Glutamatergic neuron (in vitro differentiated cells): ENCODE results near the gene CA5A. TPM values are rescaled to one million over a fixed set of nuclear protein-coding genes. Genes with fewer than 3 reads are reported as not detected.
A peak's percentile ranks its signal among the peaks of the same experiment; 100 is the strongest.

Experiments
- DNase-seq: peaks from one replicate; pipeline ENCODE4 v3.0.0; 2022
- H3K27ac Mint-ChIP-seq: one replicate; pipeline ENCODE4 v1.8.0; 2020; ENCODE audit warnings: mild to moderate bottlenecking, mixed read lengths, inconsistent platforms; ENCODE audit not compliant: unreplicated experiment
- H3K27me3 Mint-ChIP-seq: one replicate; pipeline ENCODE4 v1.8.0; 2020; ENCODE audit warnings: mild to moderate bottlenecking, moderate library complexity, mixed read lengths, inconsistent platforms; ENCODE audit not compliant: unreplicated experiment
- H3K36me3 Mint-ChIP-seq: one replicate; pipeline ENCODE4 v1.8.0; 2020; ENCODE audit warnings: mild to moderate bottlenecking, mixed read lengths, inconsistent platforms; ENCODE audit not compliant: unreplicated experiment
- H3K4me1 Mint-ChIP-seq: one replicate; pipeline ENCODE4 v1.8.0; 2020; ENCODE audit warnings: mild to moderate bottlenecking, low read depth, mixed read lengths, inconsistent platforms; ENCODE audit not compliant: unreplicated experiment
- H3K4me3 Mint-ChIP-seq: one replicate; pipeline ENCODE4 v1.8.0; 2020; ENCODE audit warnings: mild to moderate bottlenecking, mixed read lengths, inconsistent platforms; ENCODE audit not compliant: unreplicated experiment
- H3K9me3 Mint-ChIP-seq: one replicate; pipeline ENCODE4 v1.8.0; 2020; ENCODE audit warnings: mild to moderate bottlenecking, moderate library complexity, mixed read lengths, inconsistent platforms; ENCODE audit not compliant: unreplicated experiment
- total RNA-seq: library from RNA; stranded (reverse); fragmentation: NEBNext Ultra II Directional; extraction: Animal tissue kit (Norgen Biotek cat#: 25700); gene quantifications from one replicate; pipeline ENCODE4 v1.2.1, GENCODE V29; 2021; ENCODE audit not compliant: unreplicated experiment
- TF ChIP-seq, protein P1 (sequence below): fragments of 200-600 bp; sonication (generic); IDR thresholded peaks from one replicate; pipeline ENCODE4 v1.5.0; 2021; ENCODE audit not compliant: partially characterized antibody, unreplicated experiment

The CA5A gene
- total RNA-seq, 1 donor from 2014 or later = not detected

DNA sequence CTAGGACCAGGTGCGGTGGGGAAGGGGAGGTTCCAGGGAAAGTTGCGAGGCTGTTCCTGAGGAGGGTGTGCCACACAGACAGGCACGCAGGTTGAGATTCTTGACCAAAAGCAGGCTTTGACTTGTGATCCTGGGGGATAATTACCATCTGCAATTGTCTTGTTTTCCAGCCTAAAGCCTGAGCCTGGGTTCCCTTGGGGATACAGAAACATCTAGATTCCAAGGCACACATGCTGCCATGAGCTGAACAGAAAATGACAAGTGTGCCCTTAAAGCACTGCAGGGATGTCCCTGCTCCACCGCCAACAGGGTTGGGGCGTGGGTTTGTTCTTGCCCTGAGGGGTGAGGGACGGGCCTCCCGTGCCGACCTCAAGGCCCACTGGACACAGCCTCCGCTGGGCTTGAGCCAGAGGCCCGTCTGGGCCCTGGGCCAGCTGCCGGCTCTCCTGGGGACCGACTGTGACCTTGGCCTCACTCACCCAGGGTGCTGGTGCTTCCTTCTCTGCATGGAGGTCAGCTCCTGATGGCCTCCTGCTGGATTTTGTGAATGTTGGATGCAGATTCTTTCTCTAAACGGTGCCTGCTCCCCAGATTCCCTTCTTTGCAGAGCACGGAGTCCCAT, 14.0 kb downstream of the CA5A start:
- H3K36me3 Mint-ChIP-seq = no peaks in the 10 kb centered on the region
- no peak overlapping the region for H3K4me3 Mint-ChIP-seq
- peaks cover 20% of the 10 kb centered on the region for H3K4me1 Mint-ChIP-seq
- H3K9me3 Mint-ChIP-seq = peaks cover 5% of the 10 kb centered on the region
- H3K27me3 Mint-ChIP-seq = peaks cover 3% of the 10 kb centered on the region
- TF ChIP-seq, protein P1, sequence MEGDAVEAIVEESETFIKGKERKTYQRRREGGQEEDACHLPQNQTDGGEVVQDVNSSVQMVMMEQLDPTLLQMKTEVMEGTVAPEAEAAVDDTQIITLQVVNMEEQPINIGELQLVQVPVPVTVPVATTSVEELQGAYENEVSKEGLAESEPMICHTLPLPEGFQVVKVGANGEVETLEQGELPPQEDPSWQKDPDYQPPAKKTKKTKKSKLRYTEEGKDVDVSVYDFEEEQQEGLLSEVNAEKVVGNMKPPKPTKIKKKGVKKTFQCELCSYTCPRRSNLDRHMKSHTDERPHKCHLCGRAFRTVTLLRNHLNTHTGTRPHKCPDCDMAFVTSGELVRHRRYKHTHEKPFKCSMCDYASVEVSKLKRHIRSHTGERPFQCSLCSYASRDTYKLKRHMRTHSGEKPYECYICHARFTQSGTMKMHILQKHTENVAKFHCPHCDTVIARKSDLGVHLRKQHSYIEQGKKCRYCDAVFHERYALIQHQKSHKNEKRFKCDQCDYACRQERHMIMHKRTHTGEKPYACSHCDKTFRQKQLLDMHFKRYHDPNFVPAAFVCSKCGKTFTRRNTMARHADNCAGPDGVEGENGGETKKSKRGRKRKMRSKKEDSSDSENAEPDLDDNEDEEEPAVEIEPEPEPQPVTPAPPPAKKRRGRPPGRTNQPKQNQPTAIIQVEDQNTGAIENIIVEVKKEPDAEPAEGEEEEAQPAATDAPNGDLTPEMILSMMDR = no peak
- peak overlapping the region; percentile 38 for H3K27ac Mint-ChIP-seq
- DNase-seq = peak; percentile 31

- Mint-ChIP-seq H3K4me3 (no peak overlapping the region), H3K4me1 (peaks cover 18% of the 10 kb centered on the region)
Measured at GRCh38 chr16:87921236-87921773, 15.0 kb downstream of the CA5A start.

DNA sequence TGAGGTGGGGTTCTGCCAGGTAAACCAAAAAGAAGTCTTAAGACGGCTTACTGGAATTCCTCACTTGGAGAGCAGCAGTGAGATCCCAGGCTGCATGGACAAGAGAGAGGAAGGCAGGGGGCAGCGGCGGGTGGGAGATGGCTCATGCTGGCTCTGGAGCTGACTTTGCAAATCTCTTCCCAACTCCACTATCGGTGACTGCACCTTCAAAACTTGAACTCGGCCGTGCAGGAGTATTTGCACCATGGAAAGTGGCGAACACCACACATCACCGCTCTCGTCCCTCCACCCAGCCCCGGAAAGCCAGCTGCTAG, 16.7 kb downstream of the CA5A start:
- Mint-ChIP-seq H3K4me1 (peaks cover 9% of the 10 kb centered on the region), H3K27ac (no peak overlapping the region), H3K27me3 (peaks cover 4% of the 10 kb centered on the region), H3K4me3 (no peak overlapping the region), H3K36me3 (no peaks in the 10 kb centered on the region), H3K9me3 (peaks cover 10% of the 10 kb centered on the region)
- TF ChIP-seq, protein P1 = no peak
- no peak for DNase-seq

More at GRCh38 chr16:87921236-87921773, 15.0 kb downstream of the CA5A start:
- peaks cover 4% of the 10 kb centered on the region for H3K27me3 Mint-ChIP-seq
- no peak for DNase-seq
- H3K9me3 Mint-ChIP-seq = peaks cover 5% of the 10 kb centered on the region
- no peak overlapping the region for H3K27ac Mint-ChIP-seq
- TF ChIP-seq, protein P1 = no peak
- H3K36me3 Mint-ChIP-seq = no peaks in the 10 kb centered on the region

- Mint-ChIP-seq H3K9me3 (peaks cover 7% of the 10 kb centered on the region), H3K36me3 (no peaks in the 10 kb centered on the region), H3K4me3 (no peak overlapping the region), H3K4me1 (peaks cover 5% of the 10 kb centered on the region), H3K27ac (no peak overlapping the region), H3K27me3 (peaks cover 2% of the 10 kb centered on the region)
- TF ChIP-seq, protein P1 = no peak
- no peak for DNase-seq
Measured at GRCh38 chr16:87918866-87919680, 17.3 kb downstream of the CA5A start.

GRCh38 chr16:87918338-87918737, 18.0 kb downstream of the CA5A start:
- H3K4me1 Mint-ChIP-seq = peaks cover 3% of the 10 kb centered on the region
- no peak overlapping the region for H3K27ac Mint-ChIP-seq
- DNase-seq = no peak
- H3K27me3 Mint-ChIP-seq = peaks cover 2% of the 10 kb centered on the region
- no peak overlapping the region for H3K4me3 Mint-ChIP-seq
- TF ChIP-seq, protein P1 = no peak
- peaks cover 7% of the 10 kb centered on the region for H3K9me3 Mint-ChIP-seq
- no peaks in the 10 kb centered on the region for H3K36me3 Mint-ChIP-seq
